Measurements from ENCODE around the gene OSBP. TPM values are rescaled to one million over a fixed set of nuclear protein-coding genes. Genes with fewer than 3 reads are reported as not detected.

OSBP gene
- total RNA-seq, 4 donors from 2014 or later: 19.4 to 28.8 (median 23.3) TPM

DNA sequence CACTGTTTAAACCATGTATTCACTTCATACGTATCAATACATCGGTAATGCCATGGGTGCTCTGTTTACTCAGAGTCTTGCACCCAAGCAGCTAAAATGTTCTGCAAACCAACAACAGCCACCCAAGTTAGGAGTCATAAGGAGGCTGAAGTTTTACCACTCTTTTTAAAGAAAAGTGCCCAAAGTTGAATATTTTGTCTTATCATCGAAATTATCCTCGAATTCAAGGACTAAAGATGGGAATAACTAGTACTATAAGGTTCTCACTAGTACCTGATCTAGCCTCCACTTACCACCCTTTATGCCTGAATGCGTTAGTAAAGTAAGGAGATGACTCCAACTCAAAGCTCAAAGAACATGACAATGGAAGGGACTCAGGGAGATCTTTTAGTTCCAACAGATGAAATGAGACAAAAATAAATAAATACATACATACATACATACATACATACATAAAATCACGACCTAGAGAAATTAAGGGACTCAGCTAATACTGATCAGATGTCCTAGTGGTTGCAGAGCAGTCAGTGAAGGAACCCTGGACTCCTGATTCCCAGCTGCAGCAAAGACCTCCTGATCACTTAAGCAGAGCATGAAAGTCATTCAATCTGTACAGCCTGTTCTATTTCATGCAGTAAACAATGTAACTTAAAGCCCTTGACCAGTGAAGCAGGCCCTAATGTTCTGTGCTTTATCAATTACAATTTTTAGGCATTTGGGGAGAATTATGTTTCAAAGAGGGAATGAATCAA is 7.7 kb downstream of the OSBP start:
- WGBS, 2 donors: 94 to 95% methylated on average over 6 of the region's 6 CpGs
- H3K36me3 ChIP-seq: peaks cover 11 to 79% (median 54%) of the 10 kb centered on the region in 3 donors

GRCh38 chr11:59602432-59602831 is 13.1 kb downstream of the OSBP start:
- Histone ChIP-seq H3K27me3 (no peaks in the 10 kb centered on the region), H3K36me3 (peaks cover 17 to 100% (median 48%) of the 10 kb centered on the region in 3 donors), H3K9me3 (no peaks in the 10 kb centered on the region), H3K27ac (no peak overlapping the region), H3K4me1 (no peaks in the 10 kb centered on the region), H3K4me3 (no peak overlapping the region)
- no peak for DNase-seq
- intact Hi-C loops (cut with DNase I): no loop called here
- whole genome bisulfite sequencing, 2 donors: 96 to 97% methylated on average over 6 of the region's 6 CpGs
- TF ChIP-seq POLR2A (IDR thresholded peaks at IDR 0.05) (no peak), CTCF (IDR thresholded peaks at IDR 0.05) (no peak)

More for the DNA sequence above, 7.7 kb downstream of the OSBP start:
- H3K4me3 ChIP-seq: no peak overlapping the region
- intact Hi-C loops (cut with DNase I): no loop called here
- TF ChIP-seq CTCF (IDR thresholded peaks at IDR 0.05) (no peak), POLR2A (IDR thresholded peaks at IDR 0.05) (no peak)
- DNase-seq: no peak
- H3K27ac ChIP-seq: no peak overlapping the region
- H3K27me3 ChIP-seq: no peaks in the 10 kb centered on the region
- H3K9me3 ChIP-seq: no peaks in the 10 kb centered on the region
- peaks cover 11 to 25% (median 18%) of the 10 kb centered on the region in 3 donors for H3K4me1 ChIP-seq

DNA sequence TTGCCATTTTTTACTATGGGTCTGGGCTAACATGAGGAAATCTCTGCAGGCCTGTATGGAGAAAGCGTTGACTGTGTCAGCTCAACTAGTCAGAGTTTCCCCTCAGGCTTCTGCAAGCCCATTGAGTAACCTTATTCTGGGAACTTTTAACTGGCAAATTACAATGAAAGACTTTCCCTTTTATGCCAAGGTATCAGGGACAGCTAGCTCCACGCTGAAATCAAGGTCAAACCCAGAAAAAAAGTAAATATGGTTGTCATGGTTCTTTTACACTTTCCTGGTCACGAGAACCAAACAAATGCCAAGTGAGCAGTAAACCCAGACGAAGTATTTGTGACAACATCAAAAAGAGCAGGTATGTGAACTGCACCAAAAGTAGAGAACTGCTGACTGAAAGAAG is 13.8 kb downstream of the OSBP start:
- TF ChIP-seq POLR2A (IDR thresholded peaks at IDR 0.05): no peak
- no peak for TF ChIP-seq CTCF (IDR thresholded peaks at IDR 0.05)
- H3K9me3 ChIP-seq: no peaks in the 10 kb centered on the region
- H3K4me3 ChIP-seq: no peak overlapping the region
- no peak for DNase-seq
- H3K4me1 ChIP-seq: no peaks in the 10 kb centered on the region
- H3K27ac ChIP-seq: no peak overlapping the region
- 75 to 80% methylated on average over 4 of the region's 4 CpGs for WGBS, 2 donors
- intact Hi-C loops (cut with DNase I): no loop called here
- peaks cover 17 to 100% (median 48%) of the 10 kb centered on the region in 3 donors for H3K36me3 ChIP-seq
- H3K27me3 ChIP-seq: no peaks in the 10 kb centered on the region

DNA sequence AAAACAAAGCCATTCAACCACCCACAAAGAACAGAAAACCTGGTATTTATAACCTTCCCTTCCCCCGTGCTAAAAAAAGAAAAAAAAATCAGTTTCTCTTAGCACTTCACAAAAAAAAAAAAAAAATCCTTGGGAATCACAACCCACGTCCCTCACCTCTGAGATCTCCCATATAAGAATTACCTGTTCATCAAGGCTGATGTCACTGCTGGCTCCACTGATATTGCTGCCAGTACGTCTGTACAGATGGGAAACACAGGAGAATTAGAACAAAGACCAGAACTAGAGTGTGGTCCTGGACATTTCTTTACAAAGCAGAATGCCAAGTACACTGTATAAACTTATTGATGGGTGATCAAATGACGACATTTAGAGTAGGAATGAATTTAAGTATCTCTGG is 14.9 kb downstream of the OSBP start:
- Histone ChIP-seq H3K27me3 (no peaks in the 10 kb centered on the region), H3K9me3 (no peaks in the 10 kb centered on the region), H3K4me3 (no peak overlapping the region), H3K36me3 (peaks cover 17 to 100% (median 46%) of the 10 kb centered on the region in 3 donors), H3K4me1 (no peaks in the 10 kb centered on the region), H3K27ac (no peak overlapping the region)
- intact Hi-C loops (cut with DNase I): no loop called here
- no peak for DNase-seq
- WGBS, 2 donors: 70 to 91% methylated on average over 4 of the region's 4 CpGs
- TF ChIP-seq CTCF (IDR thresholded peaks at IDR 0.05): no peak
- TF ChIP-seq POLR2A (IDR thresholded peaks at IDR 0.05): no peak

DNA sequence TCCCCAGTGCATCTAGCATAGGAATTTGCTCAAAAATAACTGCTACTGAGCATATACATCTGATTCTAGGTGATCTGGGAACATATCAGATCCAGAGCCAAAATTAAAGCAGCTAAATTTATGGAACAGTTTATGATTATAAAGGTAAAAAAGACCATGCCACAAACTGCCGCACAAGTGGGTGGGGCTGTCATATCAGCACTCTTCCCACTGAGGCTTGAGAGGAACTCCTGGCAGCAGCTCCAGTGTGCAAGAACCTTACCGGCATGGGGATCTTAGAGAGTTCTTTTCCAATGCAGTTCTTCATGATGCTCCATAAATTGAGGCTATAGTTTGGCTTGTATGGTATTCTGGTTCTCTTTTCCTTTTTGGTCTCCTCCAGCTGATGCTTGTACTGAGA is 15.3 kb downstream of the OSBP start:
- WGBS, 2 donors: 94 to 100% methylated on average over 2 of the region's 2 CpGs
- Histone ChIP-seq H3K27me3 (no peaks in the 10 kb centered on the region), H3K9me3 (no peaks in the 10 kb centered on the region), H3K4me1 (no peaks in the 10 kb centered on the region), H3K27ac (no peak overlapping the region), H3K4me3 (no peak overlapping the region), H3K36me3 (peaks cover 16 to 100% (median 42%) of the 10 kb centered on the region in 3 donors)
- intact Hi-C loops (cut with DNase I): no loop called here
- TF ChIP-seq CTCF (IDR thresholded peaks at IDR 0.05) (no peak), POLR2A (IDR thresholded peaks at IDR 0.05) (no peak)
- DNase-seq: no peak

All from esophagus squamous epithelium (tissue), 5 donors.